Neural cell (in vitro differentiated cells): ENCODE data around the gene GOLGA8B. TPM values are rescaled to one million over a fixed set of nuclear protein-coding genes. Genes with fewer than 3 reads are reported as not detected.

Experiments used
- H2AFZ ChIP-seq: fragments of 200-600, 300-800 bp; sonication (generic), shearing (Covaris generic); 2 replicates; pipeline ENCODE4 v1.6.0; 2014; ENCODE audit warnings: low read depth, mild to moderate bottlenecking, antibody characterized with exemption, low read length, moderate library complexity
- H3F3A ChIP-seq: fragments of 200-600 bp; shearing (Covaris generic); 2 replicates; pipeline ENCODE4 v1.6.1; 2016; ENCODE audit warnings: mild to moderate bottlenecking, moderate library complexity, mixed read lengths, antibody characterized with exemption, low read length; ENCODE audit not compliant: insufficient read depth, poor library complexity, severe bottlenecking
- H3K27ac ChIP-seq: fragments of 200-600, 300-800 bp; sonication (generic), shearing (Covaris generic); 2 replicates; pipeline ENCODE4 v1.5.1; 2014; ENCODE audit warnings: mild to moderate bottlenecking, low read length, moderate library complexity
- H3K27me3 ChIP-seq: fragments of 300-800, 200-600 bp; sonication (generic), shearing (Covaris generic); 2 replicates; pipeline ENCODE4 v1.6.0; 2014; ENCODE audit warnings: mild to moderate bottlenecking, low read depth, low read length, moderate library complexity; ENCODE audit not compliant: insufficient read depth
- H3K36me3 ChIP-seq: fragments of 300-800, 200-600 bp; sonication (generic), shearing (Covaris generic); 2 replicates; pipeline ENCODE4 v1.5.1; 2014; ENCODE audit warnings: mild to moderate bottlenecking, antibody characterized with exemption, low read length, moderate library complexity; ENCODE audit not compliant: insufficient read depth
- H3K4me2 ChIP-seq: fragments of 300-800, 200-600 bp; sonication (generic), shearing (Covaris generic); 2 replicates; pipeline ENCODE4 v1.6.0; 2014; ENCODE audit warnings: mild to moderate bottlenecking, low read length
- H3K4me3 ChIP-seq: fragments of 300-800, 200-600 bp; sonication (generic), shearing (Covaris generic); 2 replicates; pipeline ENCODE4 v1.5.1; 2014; ENCODE audit warnings: mild to moderate bottlenecking, low read length, moderate library complexity
- H3K79me2 ChIP-seq: fragments of 200-600 bp; shearing (Covaris generic); replicated peaks from 2 replicates; pipeline ENCODE4 v1.6.0; 2014; ENCODE audit warnings: mild to moderate bottlenecking, low read length, moderate library complexity; ENCODE audit not compliant: insufficient read depth
- H3K9ac ChIP-seq: fragments of 300-800, 200-600 bp; sonication (generic), shearing (Covaris generic); 2 replicates; pipeline ENCODE4 v1.6.1; 2016; ENCODE audit warnings: mild to moderate bottlenecking, low read length, mixed read lengths
- H3K9me2 ChIP-seq: fragments of 200-600 bp; shearing (Covaris generic); 2 replicates; pipeline ENCODE4 v1.6.1; 2016; ENCODE audit warnings: mild to moderate bottlenecking, low read length, mixed read lengths; ENCODE audit not compliant: insufficient read depth
- H3K9me3 ChIP-seq: fragments of 200-600, 300-800 bp; sonication (generic), shearing (Covaris generic); 2 replicates; pipeline ENCODE4 v1.6.1; 2016; ENCODE audit warnings: mild to moderate bottlenecking, mixed run types, low read length, moderate library complexity, mixed read lengths
- H4K20me1 ChIP-seq: fragments of 200-600 bp; shearing (Covaris generic); 2 replicates; pipeline ENCODE4 v1.6.1; 2016; ENCODE audit warnings: mild to moderate bottlenecking, mixed run types; ENCODE audit not compliant: insufficient read depth
- EP300 ChIP-seq: fragments of 450-650 bp; conservative IDR thresholded peaks from 2 replicates; pipeline ENCODE4 v1.6.1; 2014; ENCODE audit warnings: antibody characterized with exemption, mild to moderate bottlenecking, moderate library complexity; ENCODE audit not compliant: poor library complexity, severe bottlenecking
- EZH2 ChIP-seq: fragments of 200-600, 300-800 bp; shearing (Covaris generic), sonication (generic); IDR thresholded peaks from 2 replicates; pipeline ENCODE4 v1.6.1; 2014; ENCODE audit warnings: antibody characterized with exemption, low read length, borderline replicate concordance, mild to moderate bottlenecking; ENCODE audit not compliant: insufficient read depth, poor library complexity, severe bottlenecking
- MXI1 ChIP-seq: fragments of 450-650 bp; conservative IDR thresholded peaks from 2 replicates; pipeline ENCODE4 v1.6.1; 2014; ENCODE audit warnings: antibody characterized with exemption, mild to moderate bottlenecking; ENCODE audit not compliant: poor library complexity, severe bottlenecking
- POLR2AphosphoS5 ChIP-seq: IDR thresholded peaks from 2 replicates; pipeline ENCODE4 v1.6.1; 2012
- RAD21 ChIP-seq: fragments of 450-650 bp; conservative IDR thresholded peaks from 2 replicates; pipeline ENCODE4 v1.6.1; 2014; ENCODE audit warnings: antibody characterized with exemption, mild to moderate bottlenecking, moderate library complexity
- SMC3 ChIP-seq: fragments of 450-650 bp; conservative IDR thresholded peaks from 2 replicates; pipeline ENCODE4 v1.6.1; 2014; ENCODE audit warnings: antibody characterized with exemption, mild to moderate bottlenecking, moderate library complexity; ENCODE audit not compliant: poor library complexity
- TAF1 ChIP-seq: IDR thresholded peaks from 2 replicates; pipeline ENCODE4 v1.6.1; 2012; ENCODE audit warnings: low read depth
- polyA plus RNA-seq: library from polyadenylated mRNA; depleted of rRNA; stranded (reverse); fragments of >200 nt; gene quantifications from 2 replicates; pipeline ENCODE4 v1.2.3, GENCODE V29; 2014
- TF ChIP-seq, protein P1 (sequence below): fragments of 450-650 bp; IDR thresholded peaks from 2 replicates; pipeline ENCODE4 v1.5.1; 2014; ENCODE audit warnings: antibody characterized with exemption, mild to moderate bottlenecking, moderate library complexity; ENCODE audit not compliant: poor library complexity, severe bottlenecking
- TF ChIP-seq, protein P2 (sequence below): IDR thresholded peaks from 2 replicates; pipeline ENCODE4 v1.6.1; 2012; ENCODE audit warnings: borderline replicate concordance

GOLGA8B gene
- polyA plus RNA-seq, 1 donor from 2014 or later, result 462 TPM

DNA sequence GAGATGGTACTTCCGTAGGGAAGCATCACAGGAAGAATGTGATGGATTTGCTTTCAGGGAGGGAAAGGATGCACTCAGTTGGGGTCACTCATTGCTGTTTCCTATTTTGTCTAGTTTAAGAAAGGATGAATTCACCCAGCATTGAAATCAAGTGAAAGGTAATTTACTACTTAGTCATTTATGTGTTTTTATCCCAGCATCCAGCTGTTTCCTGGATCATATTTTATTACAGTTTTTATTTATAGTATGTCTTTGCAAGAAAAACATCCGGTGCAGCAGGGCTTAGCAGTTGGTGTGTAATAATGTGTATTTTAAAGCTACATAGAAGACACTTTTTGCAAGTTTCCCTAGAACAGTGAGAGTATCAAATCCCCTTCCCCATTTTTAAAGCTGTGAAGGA is 37.4 kb upstream of the GOLGA8B start:
- Histone ChIP-seq H3F3A (no peaks in the 10 kb centered on the region), H3K27ac (no peak overlapping the region), H3K9me2 (no peaks in the 10 kb centered on the region), H3K27me3 (no peaks in the 10 kb centered on the region), H3K4me3 (no peak overlapping the region), H3K36me3 (no peaks in the 10 kb centered on the region), H4K20me1 (no peaks in the 10 kb centered on the region), H2AFZ (no peak overlapping the region), H3K9me3 (no peaks in the 10 kb centered on the region), H3K4me2 (no peak overlapping the region), H3K79me2 (no peaks in the 10 kb centered on the region), H3K9ac (no peak overlapping the region)
- TF ChIP-seq POLR2AphosphoS5, result no peak
- no peak for TF ChIP-seq SMC3
- no peak for TF ChIP-seq EP300
- TF ChIP-seq EZH2, result no peak
- no peak for TF ChIP-seq TAF1
- TF ChIP-seq MXI1, result no peak
- TF ChIP-seq, protein P1, sequence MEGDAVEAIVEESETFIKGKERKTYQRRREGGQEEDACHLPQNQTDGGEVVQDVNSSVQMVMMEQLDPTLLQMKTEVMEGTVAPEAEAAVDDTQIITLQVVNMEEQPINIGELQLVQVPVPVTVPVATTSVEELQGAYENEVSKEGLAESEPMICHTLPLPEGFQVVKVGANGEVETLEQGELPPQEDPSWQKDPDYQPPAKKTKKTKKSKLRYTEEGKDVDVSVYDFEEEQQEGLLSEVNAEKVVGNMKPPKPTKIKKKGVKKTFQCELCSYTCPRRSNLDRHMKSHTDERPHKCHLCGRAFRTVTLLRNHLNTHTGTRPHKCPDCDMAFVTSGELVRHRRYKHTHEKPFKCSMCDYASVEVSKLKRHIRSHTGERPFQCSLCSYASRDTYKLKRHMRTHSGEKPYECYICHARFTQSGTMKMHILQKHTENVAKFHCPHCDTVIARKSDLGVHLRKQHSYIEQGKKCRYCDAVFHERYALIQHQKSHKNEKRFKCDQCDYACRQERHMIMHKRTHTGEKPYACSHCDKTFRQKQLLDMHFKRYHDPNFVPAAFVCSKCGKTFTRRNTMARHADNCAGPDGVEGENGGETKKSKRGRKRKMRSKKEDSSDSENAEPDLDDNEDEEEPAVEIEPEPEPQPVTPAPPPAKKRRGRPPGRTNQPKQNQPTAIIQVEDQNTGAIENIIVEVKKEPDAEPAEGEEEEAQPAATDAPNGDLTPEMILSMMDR, result no peak
- TF ChIP-seq, protein P2, sequence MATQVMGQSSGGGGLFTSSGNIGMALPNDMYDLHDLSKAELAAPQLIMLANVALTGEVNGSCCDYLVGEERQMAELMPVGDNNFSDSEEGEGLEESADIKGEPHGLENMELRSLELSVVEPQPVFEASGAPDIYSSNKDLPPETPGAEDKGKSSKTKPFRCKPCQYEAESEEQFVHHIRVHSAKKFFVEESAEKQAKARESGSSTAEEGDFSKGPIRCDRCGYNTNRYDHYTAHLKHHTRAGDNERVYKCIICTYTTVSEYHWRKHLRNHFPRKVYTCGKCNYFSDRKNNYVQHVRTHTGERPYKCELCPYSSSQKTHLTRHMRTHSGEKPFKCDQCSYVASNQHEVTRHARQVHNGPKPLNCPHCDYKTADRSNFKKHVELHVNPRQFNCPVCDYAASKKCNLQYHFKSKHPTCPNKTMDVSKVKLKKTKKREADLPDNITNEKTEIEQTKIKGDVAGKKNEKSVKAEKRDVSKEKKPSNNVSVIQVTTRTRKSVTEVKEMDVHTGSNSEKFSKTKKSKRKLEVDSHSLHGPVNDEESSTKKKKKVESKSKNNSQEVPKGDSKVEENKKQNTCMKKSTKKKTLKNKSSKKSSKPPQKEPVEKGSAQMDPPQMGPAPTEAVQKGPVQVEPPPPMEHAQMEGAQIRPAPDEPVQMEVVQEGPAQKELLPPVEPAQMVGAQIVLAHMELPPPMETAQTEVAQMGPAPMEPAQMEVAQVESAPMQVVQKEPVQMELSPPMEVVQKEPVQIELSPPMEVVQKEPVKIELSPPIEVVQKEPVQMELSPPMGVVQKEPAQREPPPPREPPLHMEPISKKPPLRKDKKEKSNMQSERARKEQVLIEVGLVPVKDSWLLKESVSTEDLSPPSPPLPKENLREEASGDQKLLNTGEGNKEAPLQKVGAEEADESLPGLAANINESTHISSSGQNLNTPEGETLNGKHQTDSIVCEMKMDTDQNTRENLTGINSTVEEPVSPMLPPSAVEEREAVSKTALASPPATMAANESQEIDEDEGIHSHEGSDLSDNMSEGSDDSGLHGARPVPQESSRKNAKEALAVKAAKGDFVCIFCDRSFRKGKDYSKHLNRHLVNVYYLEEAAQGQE, result no peak
- no peak for TF ChIP-seq RAD21

DNA sequence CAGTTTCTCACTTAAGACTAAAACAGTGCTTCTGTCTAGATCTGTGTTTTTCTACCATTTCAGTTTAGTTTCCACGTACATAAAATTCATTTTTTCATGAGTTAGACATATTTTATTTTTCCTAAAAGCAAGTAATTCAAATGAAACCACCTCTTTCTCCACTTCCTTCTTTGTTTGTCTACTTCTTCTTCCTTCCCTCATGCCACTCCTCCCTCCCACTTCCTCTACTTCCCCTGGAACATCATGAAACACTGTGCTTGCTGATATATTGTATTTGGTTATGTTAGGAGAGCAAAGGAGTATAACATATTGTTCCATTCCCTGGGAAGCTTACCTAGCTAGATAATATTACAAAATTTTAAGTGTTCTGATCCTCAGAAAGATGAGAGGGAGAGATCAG is 36.7 kb upstream of the GOLGA8B start:
- Histone ChIP-seq H4K20me1 (no peaks in the 10 kb centered on the region), H3K36me3 (no peaks in the 10 kb centered on the region), H3K79me2 (no peaks in the 10 kb centered on the region), H3K9me3 (no peaks in the 10 kb centered on the region), H3K9ac (no peak overlapping the region), H3K9me2 (no peaks in the 10 kb centered on the region), H3F3A (no peaks in the 10 kb centered on the region), H3K4me2 (no peak overlapping the region), H3K27ac (no peak overlapping the region), H3K27me3 (no peaks in the 10 kb centered on the region), H2AFZ (no peak overlapping the region), H3K4me3 (no peak overlapping the region)
- TF ChIP-seq, protein P1, result no peak
- TF ChIP-seq EP300, result no peak
- no peak for TF ChIP-seq TAF1
- TF ChIP-seq RAD21, result no peak
- TF ChIP-seq MXI1, result no peak
- no peak for TF ChIP-seq EZH2
- TF ChIP-seq POLR2AphosphoS5, result no peak
- TF ChIP-seq, protein P2, result no peak
